H54 (cell line): ENCODE measurements around the gene PAK3.

ENCODE experiments used
- DNase-seq: peaks from one replicate; pipeline ENCODE4 v3.0.0; 2011; ENCODE audit warnings: low spot score, mixed read lengths; ENCODE audit not compliant: insufficient read length
- FAIRE-seq: peaks from 3 replicates; lab custom pipeline; 2011; peaks lifted over from hg19 to GRCh38; lab: Jason Lieb, UNC
- POLR2A ChIP-seq: IDR thresholded peaks from 2 replicates; pipeline ENCODE4 v1.6.1; 2011; ENCODE audit warnings: low read depth, mild to moderate bottlenecking, low read length

Gene PAK3

DNA sequence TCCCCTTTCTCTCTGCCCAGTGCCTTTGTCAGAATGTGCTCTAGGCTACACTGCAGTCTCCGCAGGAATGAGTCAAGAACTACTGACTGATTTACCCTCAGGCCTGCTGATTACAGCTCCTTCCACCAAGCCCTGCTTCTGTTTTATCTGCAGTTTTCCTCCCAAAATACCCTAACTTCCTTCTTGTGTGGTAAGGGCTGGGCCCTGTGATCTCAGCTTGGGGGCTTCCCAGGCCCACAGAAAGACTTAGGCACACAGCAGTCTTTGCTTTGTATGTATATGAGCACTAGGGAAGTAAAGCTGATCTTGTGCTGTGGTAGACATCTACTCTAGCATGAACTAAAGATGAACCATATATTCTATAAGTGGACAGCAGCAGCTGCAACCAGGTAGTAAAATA lies 18.8 kb downstream of the PAK3 start:
- no peak for FAIRE-seq

DNA sequence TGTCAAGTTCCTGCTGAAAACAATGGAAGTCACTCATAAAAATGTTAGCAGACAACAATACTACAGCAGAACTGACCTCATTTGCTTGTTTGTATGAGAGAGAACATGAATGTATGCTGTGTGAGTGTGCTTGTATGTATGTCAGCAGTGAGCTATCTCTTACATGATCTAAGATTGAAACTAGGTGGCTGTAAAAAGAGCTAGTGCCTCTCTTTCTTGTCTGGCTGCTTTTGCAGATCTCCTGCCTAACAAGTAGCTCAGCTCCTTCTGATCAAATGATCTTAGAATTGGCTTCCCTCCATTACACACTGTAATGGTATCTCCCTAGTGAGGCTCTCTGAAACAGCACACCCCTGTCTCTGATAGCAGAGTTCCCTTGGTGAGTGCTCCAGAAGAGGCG lies 20.7 kb downstream of the PAK3 start:
- TF ChIP-seq POLR2A: no peak
- DNase-seq (no peak), FAIRE-seq (no peak)

More for the DNA sequence above, 18.8 kb downstream of the PAK3 start:
- DNase-seq: no peak
- TF ChIP-seq POLR2A: no peak

GRCh38 chrX:111119341-111119740 lies 23.4 kb downstream of the PAK3 start:
- no peak for TF ChIP-seq POLR2A
- FAIRE-seq (no peak), DNase-seq (no peak)

DNA sequence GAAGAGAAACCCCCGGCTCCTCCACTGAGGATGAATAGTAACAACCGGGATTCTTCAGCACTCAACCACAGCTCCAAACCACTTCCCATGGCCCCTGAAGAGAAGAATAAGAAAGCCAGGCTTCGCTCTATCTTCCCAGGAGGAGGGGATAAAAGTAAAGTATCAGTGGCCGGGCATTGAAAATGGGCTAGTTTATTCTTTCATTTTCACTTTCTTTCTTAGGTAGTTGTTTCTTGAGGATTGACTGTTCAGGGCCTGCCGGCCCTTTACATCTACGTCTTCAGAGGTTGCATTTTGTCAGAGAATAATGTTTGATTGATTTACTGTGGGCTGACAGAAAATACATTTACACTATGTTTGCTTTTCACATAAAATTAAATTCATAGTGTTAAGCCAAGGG lies 27.1 kb downstream of the PAK3 start:
- no peak for FAIRE-seq
- no peak for DNase-seq
- no peak for TF ChIP-seq POLR2A

- no peak for DNase-seq
- FAIRE-seq: no peak
- TF ChIP-seq POLR2A: no peak
Measured at GRCh38 chrX:111123606-111124179, 27.7 kb downstream of the PAK3 start.

DNA sequence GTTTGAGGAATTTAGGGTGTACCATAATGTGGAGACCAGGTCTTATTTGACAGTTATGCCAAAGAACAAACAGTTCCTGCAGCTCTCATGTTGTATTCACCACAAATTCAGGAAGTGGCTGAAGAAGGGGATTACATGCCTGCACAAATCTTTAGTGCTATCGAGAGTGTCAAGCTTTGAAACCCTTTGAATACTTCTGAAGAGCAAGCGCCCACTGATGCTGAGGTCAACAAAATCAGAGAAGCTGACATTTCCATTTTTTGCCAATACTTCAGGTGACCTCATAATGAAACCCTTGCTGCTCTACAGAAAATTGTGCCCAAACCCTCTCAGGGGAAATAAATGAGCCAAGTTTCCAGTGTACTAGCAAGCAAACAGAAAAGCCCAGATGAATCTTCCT lies 28.4 kb downstream of the PAK3 start:
- FAIRE-seq: no peak
- TF ChIP-seq POLR2A: no peak
- no peak for DNase-seq

- TF ChIP-seq POLR2A: no peak
- DNase-seq (no peak), FAIRE-seq (no peak)
Measured at GRCh38 chrX:111127038-111127437, 31.0 kb downstream of the PAK3 start.

- no peak for FAIRE-seq
- no peak for DNase-seq
- TF ChIP-seq POLR2A: no peak
Measured at GRCh38 chrX:111129921-111130320, 33.9 kb downstream of the PAK3 start.

GRCh38 chrX:111131572-111131971 lies 35.6 kb downstream of the PAK3 start:
- DNase-seq (no peak), FAIRE-seq (no peak)
- no peak for TF ChIP-seq POLR2A

DNA sequence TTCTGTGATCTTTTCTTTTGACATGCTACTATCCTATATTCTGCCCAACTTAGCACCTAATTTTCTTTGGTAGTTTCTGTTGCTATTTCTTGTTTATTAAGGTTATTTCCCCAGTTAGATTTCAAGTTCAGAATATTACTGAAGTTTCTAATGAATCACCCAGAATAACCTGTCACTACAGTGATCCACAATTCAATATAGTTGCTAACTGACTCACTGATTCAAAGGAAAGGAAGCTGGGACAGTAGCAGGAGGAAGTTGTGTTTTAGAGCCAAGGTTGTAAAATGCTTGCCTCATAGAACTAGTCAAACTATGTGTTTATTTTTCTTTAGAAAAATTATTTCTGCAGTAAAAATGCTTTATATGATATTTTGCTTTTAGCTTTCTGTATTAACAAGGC lies 37.4 kb downstream of the PAK3 start:
- FAIRE-seq: no peak
- TF ChIP-seq POLR2A: no peak
- no peak for DNase-seq

- no peak for FAIRE-seq
- DNase-seq: no peak
- no peak for TF ChIP-seq POLR2A
Measured at GRCh38 chrX:111145878-111146277, 49.9 kb downstream of the PAK3 start.

- DNase-seq: no peak
Measured at GRCh38 chrX:111151764-111152163, 55.8 kb downstream of the PAK3 start.

GRCh38 chrX:111159232-111159631 lies 63.2 kb downstream of the PAK3 start:
- FAIRE-seq (no peak), DNase-seq (no peak)
- TF ChIP-seq POLR2A: no peak

More at GRCh38 chrX:111151764-111152163, 55.8 kb downstream of the PAK3 start:
- TF ChIP-seq POLR2A: no peak
- no peak for FAIRE-seq

DNA sequence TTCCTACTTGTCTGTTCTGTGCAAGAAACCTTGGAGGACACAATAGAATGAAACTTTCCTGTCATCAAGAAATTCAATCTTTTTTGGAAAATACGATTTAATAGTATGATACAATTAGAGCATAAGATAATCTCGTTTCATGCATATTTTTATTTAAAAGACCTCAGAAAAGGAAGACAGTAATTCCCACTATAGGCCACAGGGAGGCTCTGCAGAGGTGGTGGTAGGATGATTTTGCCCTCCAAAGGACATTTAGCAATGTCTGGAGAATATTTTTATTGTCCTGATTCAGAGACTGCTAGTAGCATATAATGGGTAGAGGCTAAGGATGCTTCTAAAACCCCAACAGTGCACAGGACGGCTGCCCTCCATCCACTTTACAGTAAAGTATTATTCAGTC lies 68.7 kb downstream of the PAK3 start:
- DNase-seq (no peak), FAIRE-seq (no peak)
- TF ChIP-seq POLR2A: no peak

DNA sequence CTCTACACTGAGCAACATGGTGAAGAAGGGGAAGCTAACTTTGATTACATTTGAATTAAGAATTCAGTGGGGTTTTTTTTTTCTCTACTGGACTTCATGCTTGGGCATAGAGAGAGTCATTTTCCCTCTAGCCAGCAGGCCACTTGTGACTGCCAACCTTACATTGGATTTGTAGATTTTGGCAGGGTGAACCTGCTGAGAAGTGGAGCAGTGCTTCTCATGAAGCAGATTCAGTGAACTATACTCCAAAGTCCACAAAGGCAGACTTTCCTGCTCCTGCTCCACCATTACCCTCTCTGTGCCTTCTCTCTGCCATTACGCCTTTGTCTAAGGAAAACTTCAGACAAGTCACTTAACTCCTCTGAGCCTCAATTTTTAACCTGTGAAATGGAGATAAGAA lies 69.9 kb downstream of the PAK3 start:
- DNase-seq (no peak), FAIRE-seq (no peak)

More for the DNA sequence above, 69.9 kb downstream of the PAK3 start:
- TF ChIP-seq POLR2A: no peak
